Ovary (tissue), 3 donors: ENCODE measurements around the gene RMND5A.

Experiments used
- EP300 ChIP-seq: sonication (generic); formaldehyde crosslinking; IDR thresholded peaks from one replicate; pipeline ENCODE4 v1.6.1; 2017; ENCODE audit warnings: antibody characterized with exemption
- TF ChIP-seq, protein P1 (sequence below), 3 donors: fragments of 450-650 bp in 2 of 3; fragments of 200-600 bp in 1 of 3; IDR thresholded peaks; one replicate each; pipeline versions ENCODE4 v1.5.1 to v1.8.0; 2016 to 2022; ENCODE audit warnings: antibody characterized with exemption in 3 of 3, mild to moderate bottlenecking in 1 of 3
- donor health status: DM: no; HTN: no; CAD: no.

GRCh38 chr2:86781363-86781762 is 61.3 kb downstream of the RMND5A start:
- TF ChIP-seq, protein P1, sequence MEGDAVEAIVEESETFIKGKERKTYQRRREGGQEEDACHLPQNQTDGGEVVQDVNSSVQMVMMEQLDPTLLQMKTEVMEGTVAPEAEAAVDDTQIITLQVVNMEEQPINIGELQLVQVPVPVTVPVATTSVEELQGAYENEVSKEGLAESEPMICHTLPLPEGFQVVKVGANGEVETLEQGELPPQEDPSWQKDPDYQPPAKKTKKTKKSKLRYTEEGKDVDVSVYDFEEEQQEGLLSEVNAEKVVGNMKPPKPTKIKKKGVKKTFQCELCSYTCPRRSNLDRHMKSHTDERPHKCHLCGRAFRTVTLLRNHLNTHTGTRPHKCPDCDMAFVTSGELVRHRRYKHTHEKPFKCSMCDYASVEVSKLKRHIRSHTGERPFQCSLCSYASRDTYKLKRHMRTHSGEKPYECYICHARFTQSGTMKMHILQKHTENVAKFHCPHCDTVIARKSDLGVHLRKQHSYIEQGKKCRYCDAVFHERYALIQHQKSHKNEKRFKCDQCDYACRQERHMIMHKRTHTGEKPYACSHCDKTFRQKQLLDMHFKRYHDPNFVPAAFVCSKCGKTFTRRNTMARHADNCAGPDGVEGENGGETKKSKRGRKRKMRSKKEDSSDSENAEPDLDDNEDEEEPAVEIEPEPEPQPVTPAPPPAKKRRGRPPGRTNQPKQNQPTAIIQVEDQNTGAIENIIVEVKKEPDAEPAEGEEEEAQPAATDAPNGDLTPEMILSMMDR (IDR thresholded peaks at IDR 0.05), result no peak
- no peak for TF ChIP-seq EP300
